T-helper 17 cell (primary cell): ENCODE results near the gene CPNE5. TPM values are rescaled to one million over a fixed set of nuclear protein-coding genes. Genes with fewer than 3 reads are reported as not detected.

Experiments used
- ATAC-seq: fragments of 150-1000 bp; cut with Tn5 transposase; 2 replicates; pipeline ENCODE4 v1.10.0; 2021; ENCODE audit warnings: mild to moderate bottlenecking, moderate library complexity
- DNase-seq, 3 donors: peaks; one replicate each; pipeline versions ENCODE4 v3.0.0 to v3.0.0-alpha.2; 2020 to 2021
- H3K9me3 ChIP-seq: one replicate; pipeline ENCODE4 v1.7.0; 2013; ENCODE audit warnings: low read length, mild to moderate bottlenecking; ENCODE audit not compliant: control insufficient read depth, poor library complexity, severe bottlenecking
- H3K27ac Mint-ChIP-seq: one replicate; pipeline ENCODE4 v1.8.0; 2022; ENCODE audit warnings: mild to moderate bottlenecking, moderate library complexity, mixed read lengths
- H3K27me3 Mint-ChIP-seq: one replicate; pipeline ENCODE4 v1.8.0; 2022; ENCODE audit warnings: mixed read lengths
- H3K36me3 Mint-ChIP-seq: one replicate; pipeline ENCODE4 v1.8.0; 2022; ENCODE audit warnings: low read depth, mixed read lengths
- H3K4me1 Mint-ChIP-seq: one replicate; pipeline ENCODE4 v1.8.0; 2022; ENCODE audit warnings: mild to moderate bottlenecking, mixed read lengths
- H3K4me3 Mint-ChIP-seq: one replicate; pipeline ENCODE4 v1.8.0; 2022; ENCODE audit warnings: mild to moderate bottlenecking, moderate library complexity, mixed read lengths
- total RNA-seq, 4 donors: library from RNA in 2 of 4; stranded (reverse) in 2 of 4; gene quantifications; one replicate each; pipeline ENCODE4 v1.2.3 and lab custom pipeline; 2022 to 2026

CPNE5 gene
- total RNA-seq, 2 donors from 2014 or later = 5.5 to 16.0 TPM

DNA sequence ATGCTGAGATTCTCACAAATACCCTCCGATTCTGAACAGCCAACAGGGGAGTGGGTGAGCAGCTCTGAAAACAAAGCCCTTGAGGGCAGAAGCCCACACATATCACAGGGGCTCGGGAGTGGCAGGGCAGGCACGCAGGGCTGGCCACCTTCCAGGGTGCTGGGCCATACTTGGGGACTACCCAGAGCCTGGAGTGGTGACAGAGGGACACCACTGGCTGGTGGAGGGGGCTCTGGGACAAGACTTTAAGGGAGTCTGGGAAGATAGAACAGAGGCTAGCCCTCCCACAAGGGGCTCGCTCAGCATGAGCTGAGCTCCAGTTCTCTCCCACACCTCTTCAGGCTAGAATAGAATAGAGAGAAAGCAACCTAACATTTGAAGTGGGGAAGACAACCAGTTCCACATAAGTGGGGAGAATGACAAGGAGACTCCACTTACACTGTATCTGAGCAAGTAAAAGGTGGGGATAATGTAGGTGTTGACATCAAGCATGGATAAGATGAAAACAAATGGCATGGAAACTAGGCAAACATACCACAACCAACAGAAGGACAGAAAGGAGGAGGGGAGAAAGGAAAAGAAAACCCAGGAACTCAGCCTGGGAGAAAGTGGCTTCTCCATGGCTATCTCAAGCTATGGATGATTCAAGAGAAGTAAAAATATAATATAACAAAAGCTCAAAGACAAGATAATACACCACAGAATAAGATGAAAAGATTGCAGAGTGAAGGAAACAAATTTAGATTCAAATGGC is 28.4 kb upstream of the CPNE5 start:
- peak overlapping the region; percentile 92 for H3K27ac Mint-ChIP-seq
- H3K4me3 Mint-ChIP-seq = no peak overlapping the region
- H3K9me3 ChIP-seq = no peaks in the 10 kb centered on the region
- H3K4me1 Mint-ChIP-seq = peaks cover 55% of the 10 kb centered on the region
- no peak for ATAC-seq
- no peaks in the 10 kb centered on the region for H3K27me3 Mint-ChIP-seq
- no peak for DNase-seq
- H3K36me3 Mint-ChIP-seq = peaks cover 17% of the 10 kb centered on the region

GRCh38 chr6:36865835-36866234 is 26.6 kb upstream of the CPNE5 start:
- H3K9me3 ChIP-seq = no peaks in the 10 kb centered on the region
- DNase-seq (no peak), ATAC-seq (peak; percentile 64)
- Mint-ChIP-seq H3K36me3 (peaks cover 14% of the 10 kb centered on the region), H3K27me3 (no peaks in the 10 kb centered on the region), H3K4me1 (peaks cover 55% of the 10 kb centered on the region), H3K27ac (peak overlapping the region; percentile 77), H3K4me3 (no peak overlapping the region)

GRCh38 chr6:36863670-36864540 is 24.7 kb upstream of the CPNE5 start:
- no peak for ATAC-seq
- no peak for DNase-seq
- peaks cover 16% of the 10 kb centered on the region for H3K36me3 Mint-ChIP-seq
- H3K27ac Mint-ChIP-seq = peak overlapping the region; percentile 77
- H3K4me1 Mint-ChIP-seq = peaks cover 54% of the 10 kb centered on the region
- no peaks in the 10 kb centered on the region for H3K27me3 Mint-ChIP-seq
- H3K9me3 ChIP-seq = no peaks in the 10 kb centered on the region
- no peak overlapping the region for H3K4me3 Mint-ChIP-seq

- H3K36me3 Mint-ChIP-seq = peaks cover 13% of the 10 kb centered on the region
- H3K4me3 Mint-ChIP-seq = no peak overlapping the region
- peaks cover 51% of the 10 kb centered on the region for H3K4me1 Mint-ChIP-seq
- no peak for ATAC-seq
- no peak for DNase-seq
- peak overlapping the region; percentile 77 for H3K27ac Mint-ChIP-seq
- H3K27me3 Mint-ChIP-seq = no peaks in the 10 kb centered on the region
- no peaks in the 10 kb centered on the region for H3K9me3 ChIP-seq
Measured at GRCh38 chr6:36862848-36863382, 23.7 kb upstream of the CPNE5 start.

GRCh38 chr6:36862164-36862847 is 23.1 kb upstream of the CPNE5 start:
- no peaks in the 10 kb centered on the region for H3K9me3 ChIP-seq
- peaks cover 9% of the 10 kb centered on the region for H3K36me3 Mint-ChIP-seq
- H3K4me1 Mint-ChIP-seq = peaks cover 45% of the 10 kb centered on the region
- H3K27ac Mint-ChIP-seq = peak overlapping the region; percentile 77
- no peak for ATAC-seq
- no peaks in the 10 kb centered on the region for H3K27me3 Mint-ChIP-seq
- H3K4me3 Mint-ChIP-seq = no peak overlapping the region
- DNase-seq = no peak

DNA sequence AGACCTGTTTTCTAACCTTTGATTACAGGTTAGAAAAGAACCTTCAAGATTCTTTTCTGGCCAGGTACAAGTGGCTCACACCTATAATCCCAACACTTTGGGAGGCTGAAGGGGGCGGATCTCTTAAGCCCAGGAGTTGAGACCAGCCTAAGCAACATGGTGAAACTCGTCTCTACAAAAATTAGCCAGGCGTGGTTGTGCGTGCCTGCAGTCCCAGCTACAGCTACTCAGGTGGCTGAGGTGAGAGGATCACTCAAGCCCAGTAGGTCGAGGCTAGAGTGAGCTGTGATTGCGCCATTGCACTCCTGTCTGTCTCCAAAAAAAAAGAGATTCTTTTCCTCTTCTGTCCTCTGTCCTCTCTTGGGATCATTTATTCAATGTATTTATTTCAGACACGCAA is 20.9 kb upstream of the CPNE5 start:
- Mint-ChIP-seq H3K27ac (no peak overlapping the region), H3K27me3 (no peaks in the 10 kb centered on the region), H3K4me3 (no peak overlapping the region), H3K4me1 (peaks cover 29% of the 10 kb centered on the region), H3K36me3 (peaks cover 13% of the 10 kb centered on the region)
- no peak for ATAC-seq
- no peak for DNase-seq
- H3K9me3 ChIP-seq = no peaks in the 10 kb centered on the region

DNA sequence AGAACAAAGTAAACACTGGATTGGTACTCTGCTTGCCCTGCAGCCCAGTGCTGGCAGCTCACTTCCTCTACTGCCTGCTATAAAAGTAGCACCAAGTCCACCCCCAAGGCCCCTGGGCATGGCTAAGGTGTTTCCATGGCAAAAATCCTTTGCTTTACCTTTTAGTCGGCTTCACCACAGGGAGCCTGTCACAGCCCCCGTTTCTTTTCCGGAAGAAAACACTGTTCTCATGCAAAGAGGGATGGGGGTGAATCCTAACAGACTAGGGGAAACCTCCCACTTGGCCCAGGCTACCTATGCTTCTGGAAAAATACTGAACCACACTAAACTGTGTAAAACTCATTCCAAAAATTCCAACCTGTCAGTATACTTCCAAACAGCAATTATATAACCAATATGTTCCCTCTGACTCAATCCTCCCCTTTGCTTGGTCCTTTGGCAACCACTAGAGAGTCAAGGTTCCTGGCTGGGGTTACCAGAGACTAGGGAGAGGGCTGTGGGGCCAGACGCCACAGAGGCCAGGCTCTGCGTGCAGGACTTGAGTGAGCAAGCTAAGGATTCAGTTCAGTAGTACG is 19.2 kb upstream of the CPNE5 start:
- DNase-seq (no peak), ATAC-seq (no peak)
- Mint-ChIP-seq H3K4me3 (no peak overlapping the region), H3K36me3 (peaks cover 9% of the 10 kb centered on the region), H3K4me1 (peaks cover 20% of the 10 kb centered on the region), H3K27me3 (no peaks in the 10 kb centered on the region), H3K27ac (peak overlapping the region; percentile 59)
- H3K9me3 ChIP-seq = no peaks in the 10 kb centered on the region

DNA sequence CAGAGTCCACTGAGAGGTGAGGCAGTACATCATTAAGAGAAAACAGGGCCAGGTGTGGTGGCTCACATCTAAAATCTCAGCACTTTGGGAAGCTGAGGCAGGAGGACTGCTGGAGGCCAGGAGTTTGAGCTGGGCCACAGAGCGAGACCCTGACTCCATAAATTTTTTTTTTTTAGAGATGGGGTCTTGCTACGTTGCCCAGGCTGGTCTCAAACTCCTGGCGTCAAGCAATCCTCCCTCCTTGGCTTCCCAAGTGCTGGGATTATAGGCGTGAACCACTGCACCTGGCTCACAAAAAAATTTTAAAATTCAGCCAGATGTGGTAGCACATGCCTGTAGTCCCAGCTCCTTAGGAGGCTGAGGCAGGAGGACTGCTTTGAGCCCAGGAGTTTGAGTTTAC is 18.1 kb upstream of the CPNE5 start:
- Mint-ChIP-seq H3K27me3 (no peaks in the 10 kb centered on the region), H3K27ac (no peak overlapping the region), H3K4me3 (no peak overlapping the region), H3K4me1 (peaks cover 14% of the 10 kb centered on the region), H3K36me3 (peaks cover 11% of the 10 kb centered on the region)
- DNase-seq = no peak
- ATAC-seq = no peak
- H3K9me3 ChIP-seq = no peaks in the 10 kb centered on the region

DNA sequence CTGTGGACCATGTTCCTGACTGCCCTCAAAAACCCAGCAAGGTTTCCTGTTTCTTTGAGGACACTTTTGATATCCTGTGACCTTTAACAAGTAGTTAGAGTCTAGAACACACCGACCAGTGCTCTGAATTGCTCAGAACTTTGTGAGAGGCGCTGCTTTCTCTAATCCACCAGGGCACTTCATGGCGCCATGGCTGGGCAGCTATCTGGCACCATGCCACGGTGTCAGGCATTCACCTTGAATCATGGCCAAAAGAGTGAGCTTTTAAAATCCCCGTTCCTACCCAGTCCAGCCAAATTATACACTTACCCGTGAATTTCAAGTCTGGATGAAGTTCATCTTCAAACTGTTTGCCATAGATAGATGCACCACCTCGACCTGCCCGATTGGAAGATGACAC is 17.0 kb upstream of the CPNE5 start:
- H3K27me3 Mint-ChIP-seq = no peaks in the 10 kb centered on the region
- peaks cover 13% of the 10 kb centered on the region for H3K4me1 Mint-ChIP-seq
- H3K27ac Mint-ChIP-seq = no peak overlapping the region
- no peaks in the 10 kb centered on the region for H3K9me3 ChIP-seq
- DNase-seq (no peak), ATAC-seq (no peak)
- no peak overlapping the region for H3K4me3 Mint-ChIP-seq
- H3K36me3 Mint-ChIP-seq = peaks cover 11% of the 10 kb centered on the region

- DNase-seq = no peak
- H3K9me3 ChIP-seq = no peaks in the 10 kb centered on the region
- ATAC-seq = no peak
- Mint-ChIP-seq H3K27ac (no peak overlapping the region), H3K27me3 (no peaks in the 10 kb centered on the region), H3K4me3 (no peak overlapping the region), H3K4me1 (peaks cover 11% of the 10 kb centered on the region), H3K36me3 (peaks cover 11% of the 10 kb centered on the region)
Measured at GRCh38 chr6:36855750-36856149, 16.5 kb upstream of the CPNE5 start.

DNA sequence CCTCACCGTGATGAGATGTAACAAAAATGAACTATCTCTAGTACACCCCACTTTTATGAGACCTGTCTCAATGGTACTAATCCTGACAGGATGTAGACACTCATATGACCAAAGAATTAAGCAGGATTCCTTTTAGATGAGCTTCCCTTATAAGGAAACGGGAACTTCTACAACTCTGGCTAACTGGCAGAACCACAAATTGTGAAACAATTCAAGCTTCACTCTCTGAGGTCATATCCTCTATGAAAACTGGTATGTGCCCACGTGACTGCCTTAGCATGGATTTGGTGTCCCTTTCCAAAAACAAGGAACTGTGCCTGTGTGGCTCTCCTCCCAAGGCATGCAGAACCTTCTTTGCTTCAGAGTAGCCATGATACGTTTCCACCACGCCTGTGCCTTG is 14.1 kb upstream of the CPNE5 start:
- ATAC-seq (no peak), DNase-seq (no peak)
- H3K27ac Mint-ChIP-seq = no peak overlapping the region
- H3K4me3 Mint-ChIP-seq = no peak overlapping the region
- no peaks in the 10 kb centered on the region for H3K27me3 Mint-ChIP-seq
- H3K9me3 ChIP-seq = peaks cover 4% of the 10 kb centered on the region
- peaks cover 4% of the 10 kb centered on the region for H3K4me1 Mint-ChIP-seq
- H3K36me3 Mint-ChIP-seq = peaks cover 8% of the 10 kb centered on the region

DNA sequence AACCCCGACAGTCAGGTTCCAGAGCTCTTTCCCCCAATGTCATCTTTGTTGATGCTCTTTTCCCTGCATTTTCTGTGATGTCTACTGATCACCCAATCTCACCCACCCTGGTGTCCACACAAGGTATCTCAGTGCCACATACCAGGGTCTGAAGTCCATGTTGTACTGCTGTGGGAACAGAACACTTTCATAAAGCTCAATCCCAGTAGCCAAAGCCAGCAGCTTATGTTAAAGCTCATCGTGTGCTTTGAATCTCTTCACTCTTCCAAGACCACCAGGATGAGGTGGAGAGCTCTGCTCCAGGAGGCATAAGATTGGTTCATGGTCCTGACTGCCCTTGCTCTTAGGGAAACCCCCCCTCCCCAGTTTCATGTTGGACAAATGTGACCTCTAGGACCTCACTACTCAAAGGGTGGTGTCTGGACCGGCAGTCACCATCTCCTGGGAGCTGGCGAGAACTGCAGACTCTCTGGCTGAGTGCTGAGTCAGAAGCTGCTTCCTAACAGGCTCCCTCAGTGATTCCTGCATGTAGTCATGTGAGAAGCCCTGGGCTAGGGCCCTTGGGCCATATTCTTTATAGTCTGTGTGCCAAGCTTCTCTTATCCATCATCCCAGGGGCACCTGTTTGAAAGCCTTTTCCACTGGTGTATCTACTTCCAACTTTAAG is 13.4 kb upstream of the CPNE5 start:
- Mint-ChIP-seq H3K4me1 (peaks cover 4% of the 10 kb centered on the region), H3K36me3 (peaks cover 8% of the 10 kb centered on the region), H3K27ac (no peak overlapping the region), H3K27me3 (no peaks in the 10 kb centered on the region), H3K4me3 (no peak overlapping the region)
- ATAC-seq (no peak), DNase-seq (no peak)
- peaks cover 4% of the 10 kb centered on the region for H3K9me3 ChIP-seq
